ENCODE data around the gene BCL2L12. TPM values are rescaled to one million over a fixed set of nuclear protein-coding genes. Genes with fewer than 3 reads are reported as not detected.

Gene BCL2L12
- total RNA-seq, 4 donors from 2014 or later: 4.7 to 8.1 (median 7.2) TPM

DNA sequence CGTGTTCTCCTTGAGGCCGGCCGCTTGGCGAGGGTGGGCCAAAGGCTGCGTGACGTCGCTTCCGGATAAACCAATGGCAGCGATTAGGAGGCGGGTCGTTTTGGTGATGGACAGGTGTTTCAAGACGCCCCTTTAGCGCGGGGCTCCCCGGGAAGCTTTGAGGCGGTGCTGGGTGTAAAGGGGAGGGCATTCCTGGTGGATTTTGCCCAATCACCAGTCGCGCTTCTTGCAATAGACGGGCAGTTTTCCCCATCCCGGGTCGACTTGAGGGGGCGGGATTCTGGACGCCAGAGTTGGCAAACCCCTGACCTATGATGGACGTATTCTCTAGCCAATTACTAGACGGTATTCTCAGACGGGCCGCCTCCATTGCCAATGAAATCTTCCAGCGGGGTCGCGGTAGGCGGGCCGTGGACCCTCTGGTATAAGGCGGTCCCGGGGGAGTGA lies 11.1 kb downstream of the BCL2L12 start:
- 0% methylated on average over 12 to 16 of the region's 34 CpGs for WGBS, 2 donors
- Histone ChIP-seq H3K27ac (peak overlapping the region; percentile 62 to 97 (median 90)), H3K36me3 (peaks cover 5 to 6% of the 10 kb centered on the region in 2 donors), H3K4me1 (peaks cover 20 to 42% of the 10 kb centered on the region in 2 donors), H3K4me3 (replicated peaks in 1 of 3) (peak overlapping the region in 2 of 3 donors; percentile 74 to 90), H3K9me3 (no peaks in the 10 kb centered on the region), H3K27me3 (no peaks in the 10 kb centered on the region)
- TF ChIP-seq CTCF (IDR thresholded peaks at IDR 0.05) (no peak), POLR2A (IDR thresholded peaks at IDR 0.05) (no peak)
- DNase-seq: peak; percentile 100
- intact Hi-C loops (cut with DNase I): no loop called here

- Histone ChIP-seq H3K36me3 (peaks cover 10 to 12% of the 10 kb centered on the region in 2 donors), H3K27ac (peak within 1 kb of the TSS; percentile 86 to 97 (median 90)), H3K9me3 (no peaks in the 10 kb centered on the region), H3K27me3 (no peaks in the 10 kb centered on the region), H3K4me1 (peaks cover 15 to 36% of the 10 kb centered on the region in 2 donors), H3K4me3 (replicated peaks in 1 of 3) (peak within 1 kb of the TSS; percentile 74 to 96 (median 90))
- peak; percentile 40 to 89 for TF ChIP-seq POLR2A (IDR thresholded peaks at IDR 0.05)
- no peak for TF ChIP-seq CTCF (IDR thresholded peaks at IDR 0.05)
- 0% methylated on average over 25 to 43 of the region's 57 CpGs for WGBS, 2 donors
- peak; percentile 30 to 36 for DNase-seq
- intact Hi-C loops (cut with DNase I): no loop called here
Measured at GRCh38 chr19:49677231-49677900, 11.6 kb downstream of the BCL2L12 start, which contains the start of gene PRMT1. Gene PRMT1, plus strand, starts transcription at chr19:49677271. Its CDS starts 10 bp downstream, at chr19:49677281.

DNA sequence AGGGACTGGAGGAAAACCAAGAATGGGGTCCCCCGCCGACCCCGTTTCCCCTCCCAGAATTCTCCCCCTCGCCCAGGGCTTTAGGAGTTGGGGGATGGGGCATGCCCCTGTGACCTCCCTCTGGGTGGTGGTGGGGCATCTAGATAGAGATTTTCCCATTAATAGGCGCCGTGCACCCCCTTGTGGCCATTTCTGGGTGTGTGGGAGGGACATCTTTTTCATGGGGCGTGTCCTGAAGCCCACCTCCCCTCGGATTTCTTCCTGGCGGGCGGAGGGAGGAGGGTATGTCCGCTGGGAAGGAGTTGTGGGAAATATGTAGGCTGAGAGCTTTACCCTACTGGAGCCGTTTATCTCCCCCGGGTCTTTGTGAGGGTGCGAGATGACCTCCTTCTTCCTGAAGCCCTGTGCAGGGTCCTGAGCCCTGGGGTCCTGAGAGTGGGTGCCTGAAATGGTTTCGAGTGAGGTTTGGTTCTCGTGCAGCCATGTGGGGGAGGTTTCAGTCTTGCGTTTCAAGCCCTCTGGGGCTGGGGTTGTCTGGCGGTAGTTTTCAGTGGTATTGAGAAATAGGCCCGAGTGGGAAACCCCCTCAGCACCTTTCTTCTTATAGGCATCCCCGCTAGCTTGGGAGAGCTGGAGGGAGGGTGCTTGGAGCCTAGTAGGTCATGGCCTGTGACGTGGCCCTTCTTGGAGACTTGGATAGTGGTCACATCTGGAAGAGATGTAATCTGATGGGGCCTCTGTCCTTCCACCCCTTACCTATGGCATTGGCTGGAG lies 12.4 kb downstream of the BCL2L12 start:
- Histone ChIP-seq H3K27ac (peak overlapping the region in 2 of 3 donors; percentile 80 to 88), H3K36me3 (peaks cover 15 to 18% of the 10 kb centered on the region in 2 donors), H3K27me3 (no peaks in the 10 kb centered on the region), H3K4me1 (peaks cover 9 to 31% of the 10 kb centered on the region in 2 donors), H3K9me3 (no peaks in the 10 kb centered on the region), H3K4me3 (replicated peaks in 1 of 3) (peak overlapping the region; percentile 74 to 96 (median 90))
- WGBS, 2 donors: 9 to 10% methylated on average over 14 to 17 of the region's 21 CpGs
- peak; percentile 73 to 74 for DNase-seq
- no peak for TF ChIP-seq POLR2A (IDR thresholded peaks at IDR 0.05)
- peak in 5 of 6 experiments; percentile 41 to 60 (median 52) for TF ChIP-seq CTCF (IDR thresholded peaks at IDR 0.05)
- intact Hi-C loops (cut with DNase I): no loop called here

DNA sequence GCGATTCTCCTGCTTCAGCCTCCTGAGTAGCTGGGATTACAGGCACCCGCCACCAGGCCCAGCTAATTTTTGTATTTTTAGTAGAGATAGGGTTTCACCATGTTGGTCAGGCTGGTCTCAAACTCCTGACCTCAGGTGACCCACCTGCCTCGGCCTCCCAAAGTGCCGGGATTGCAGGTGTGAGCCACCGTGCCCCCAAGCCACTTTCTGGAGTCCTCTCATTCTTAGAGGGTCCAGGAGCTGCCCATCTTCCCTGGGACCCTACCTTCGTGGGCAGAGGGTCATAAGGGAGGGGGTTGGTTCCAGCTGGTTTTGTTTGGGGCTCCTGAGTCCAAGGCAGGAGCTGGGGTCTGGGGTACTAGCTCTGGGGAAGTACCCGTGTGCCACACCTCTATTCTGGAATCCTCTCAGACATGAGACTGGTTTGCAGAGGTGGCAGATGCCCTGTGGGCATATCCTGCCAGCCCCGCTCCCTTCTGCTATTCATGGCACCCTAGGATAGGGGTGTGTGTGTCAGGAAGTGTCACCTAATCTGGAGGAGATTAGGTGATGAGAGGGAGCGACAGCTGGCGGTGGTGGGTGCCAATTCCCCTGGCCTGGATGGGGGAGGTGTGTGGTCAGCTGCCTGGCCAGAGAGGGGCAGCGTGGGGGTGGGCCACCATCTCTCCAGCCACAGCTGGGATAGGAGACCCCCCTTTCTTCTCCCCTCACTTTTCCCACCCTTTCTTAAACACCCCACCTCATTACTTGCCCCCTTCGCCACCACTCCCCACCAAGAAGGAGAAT lies 13.4 kb downstream of the BCL2L12 start:
- WGBS, 2 donors: 78 to 81% methylated on average over 10 to 12 of the region's 12 CpGs
- H3K27ac ChIP-seq: no peak overlapping the region
- DNase-seq: no peak
- no peaks in the 10 kb centered on the region for H3K9me3 ChIP-seq
- H3K4me3 ChIP-seq (replicated peaks in 1 of 3): no peak overlapping the region
- H3K36me3 ChIP-seq: peaks cover 22 to 25% of the 10 kb centered on the region in 2 donors
- TF ChIP-seq POLR2A (IDR thresholded peaks at IDR 0.05): no peak
- TF ChIP-seq CTCF (IDR thresholded peaks at IDR 0.05): no peak
- intact Hi-C loops (cut with DNase I): no loop called here
- H3K4me1 ChIP-seq: peaks cover 9 to 31% of the 10 kb centered on the region in 2 donors
- H3K27me3 ChIP-seq: no peaks in the 10 kb centered on the region
